Measurements from ENCODE around the gene BBS9. TPM values are rescaled to one million over a fixed set of nuclear protein-coding genes. Genes with fewer than 3 reads are reported as not detected.
"Not testable (repeated sequence)": the region's sequence is repeated elsewhere in the genome, so short reads cannot be mapped to it uniquely, and the experiment has no call there.

Gene BBS9
- total and polyA plus RNA-seq, 8 donors, result 2.6 to 10.8 (median 6.0) TPM

DNA sequence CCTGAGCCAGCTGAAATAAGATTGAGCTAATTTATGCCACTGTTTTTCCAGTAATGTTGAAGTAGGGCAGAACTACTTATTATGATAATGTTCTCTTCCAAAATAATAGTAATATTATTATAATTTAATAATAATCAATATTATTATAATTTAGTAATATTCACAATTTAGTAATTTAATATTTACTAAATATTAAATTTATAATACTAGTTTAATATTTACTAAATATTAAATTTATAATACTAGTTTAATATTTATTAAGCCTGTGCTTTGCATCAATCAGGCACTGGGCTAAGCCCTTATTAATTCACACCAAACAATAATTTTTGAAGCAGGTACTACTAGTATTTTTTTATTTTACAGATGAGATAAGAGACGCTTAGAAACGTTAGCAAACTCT is 170.1 kb downstream of the BBS9 start:
- peaks cover 0 to 4% (median 0%) of the 10 kb centered on the region in 4 donors for H3K9me3 ChIP-seq
- 68 to 78% methylated on average over 2 of the region's 2 CpGs for WGBS, 2 donors
- DNase-seq, result no peak
- no peak for ATAC-seq
- no peaks in the 10 kb centered on the region for H3K36me3 ChIP-seq
- TF ChIP-seq, protein P1, sequence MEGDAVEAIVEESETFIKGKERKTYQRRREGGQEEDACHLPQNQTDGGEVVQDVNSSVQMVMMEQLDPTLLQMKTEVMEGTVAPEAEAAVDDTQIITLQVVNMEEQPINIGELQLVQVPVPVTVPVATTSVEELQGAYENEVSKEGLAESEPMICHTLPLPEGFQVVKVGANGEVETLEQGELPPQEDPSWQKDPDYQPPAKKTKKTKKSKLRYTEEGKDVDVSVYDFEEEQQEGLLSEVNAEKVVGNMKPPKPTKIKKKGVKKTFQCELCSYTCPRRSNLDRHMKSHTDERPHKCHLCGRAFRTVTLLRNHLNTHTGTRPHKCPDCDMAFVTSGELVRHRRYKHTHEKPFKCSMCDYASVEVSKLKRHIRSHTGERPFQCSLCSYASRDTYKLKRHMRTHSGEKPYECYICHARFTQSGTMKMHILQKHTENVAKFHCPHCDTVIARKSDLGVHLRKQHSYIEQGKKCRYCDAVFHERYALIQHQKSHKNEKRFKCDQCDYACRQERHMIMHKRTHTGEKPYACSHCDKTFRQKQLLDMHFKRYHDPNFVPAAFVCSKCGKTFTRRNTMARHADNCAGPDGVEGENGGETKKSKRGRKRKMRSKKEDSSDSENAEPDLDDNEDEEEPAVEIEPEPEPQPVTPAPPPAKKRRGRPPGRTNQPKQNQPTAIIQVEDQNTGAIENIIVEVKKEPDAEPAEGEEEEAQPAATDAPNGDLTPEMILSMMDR (IDR thresholded peaks at IDR 0.05), result no peak
- H3K27ac ChIP-seq, result no peak overlapping the region
- FAIRE-seq, result peak; percentile 67
- intact Hi-C loops (cut with DNase I), result no loop called here
- H3K4me3 ChIP-seq, result no peak overlapping the region
- H3K27me3 ChIP-seq, result no peaks in the 10 kb centered on the region
- no peaks in the 10 kb centered on the region for H3K4me1 ChIP-seq

DNA sequence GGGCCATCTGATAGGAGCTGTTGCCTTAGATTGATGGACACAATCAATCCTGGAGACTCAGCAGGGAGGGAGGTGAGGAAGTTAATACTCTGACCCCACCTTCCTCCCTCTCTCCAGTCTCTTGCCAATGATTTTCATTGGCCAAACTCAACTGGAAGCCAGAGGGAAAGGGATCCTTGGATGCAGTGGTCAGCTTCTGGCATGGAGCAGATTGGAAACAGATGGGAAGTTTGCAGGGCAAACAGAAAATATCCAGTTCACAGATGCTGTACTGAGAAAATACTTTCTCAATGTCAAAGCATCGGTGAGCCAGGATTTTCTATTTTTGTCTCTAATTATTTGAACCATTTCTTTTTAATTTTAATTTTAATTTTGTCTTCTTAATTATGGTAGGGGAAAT is 170.8 kb downstream of the BBS9 start:
- no peaks in the 10 kb centered on the region for H3K36me3 ChIP-seq
- peaks cover 0 to 4% (median 0%) of the 10 kb centered on the region in 4 donors for H3K9me3 ChIP-seq
- TF ChIP-seq, protein P1 (IDR thresholded peaks at IDR 0.05), result no peak
- H3K4me3 ChIP-seq, result no peak overlapping the region
- no peak for FAIRE-seq
- intact Hi-C loops (cut with DNase I), result no loop called here
- H3K27ac ChIP-seq, result no peak overlapping the region
- 96 to 98% methylated on average over 1 of the region's 1 CpG for WGBS, 2 donors
- DNase-seq, result no peak
- no peak for ATAC-seq
- no peaks in the 10 kb centered on the region for H3K27me3 ChIP-seq
- no peaks in the 10 kb centered on the region for H3K4me1 ChIP-seq

DNA sequence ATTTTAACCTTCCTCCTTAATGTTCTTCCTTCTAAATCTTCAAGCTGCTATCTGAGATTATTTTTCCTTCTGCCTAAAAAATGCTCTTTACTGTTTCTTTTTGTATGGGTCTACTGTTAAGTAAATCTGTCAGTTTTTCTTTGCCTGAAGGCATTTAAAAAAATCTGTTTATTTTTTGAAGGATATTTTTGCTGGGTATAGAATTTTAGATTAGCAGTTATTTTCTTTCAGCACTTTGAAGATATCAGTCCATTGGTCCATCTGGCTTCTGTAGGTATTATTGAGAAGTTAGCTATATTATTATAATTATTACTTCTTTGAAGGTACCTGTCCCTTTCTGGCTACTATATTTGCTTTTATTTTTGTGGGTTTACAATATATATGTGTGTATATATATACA is 171.4 kb downstream of the BBS9 start:
- Histone ChIP-seq H3K27ac (no peak overlapping the region), H3K4me1 (no peaks in the 10 kb centered on the region), H3K36me3 (no peaks in the 10 kb centered on the region), H3K4me3 (no peak overlapping the region), H3K9me3 (peaks cover 0 to 1% (median 0%) of the 10 kb centered on the region in 4 donors), H3K27me3 (no peaks in the 10 kb centered on the region)
- ATAC-seq (no peak), FAIRE-seq (no peak), DNase-seq (no peak)
- TF ChIP-seq, protein P1 (IDR thresholded peaks at IDR 0.05), result no peak
- intact Hi-C loops (cut with DNase I), result no loop called here

DNA sequence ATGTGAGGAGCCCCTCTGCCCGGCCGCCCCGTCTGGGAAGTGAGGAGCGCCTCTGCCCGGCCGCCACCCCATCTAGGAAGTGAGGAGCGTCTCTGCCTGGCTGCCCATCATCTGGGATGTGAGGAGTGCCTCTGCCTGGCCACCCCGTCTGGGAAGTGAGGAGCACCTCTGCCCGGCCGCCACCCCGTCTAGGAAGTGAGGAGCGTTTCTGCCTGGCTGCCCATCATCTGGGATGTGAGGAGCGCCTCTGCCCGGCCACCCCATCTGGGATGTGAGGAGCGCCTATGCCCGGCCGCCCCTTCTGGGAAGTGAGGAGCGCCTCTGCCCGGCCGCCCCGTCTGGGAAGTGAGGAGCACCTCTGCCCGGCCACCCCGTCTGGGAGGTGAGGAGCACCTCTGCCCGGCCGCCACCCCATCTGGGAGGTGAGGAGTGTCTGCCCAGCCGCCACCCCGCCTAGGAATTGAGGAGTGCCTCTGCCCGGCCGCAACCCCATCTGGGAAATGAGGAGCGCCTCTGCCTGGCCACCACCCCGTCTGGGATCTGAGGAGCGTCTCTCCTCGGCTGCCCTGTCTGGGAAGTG is 174.7 kb downstream of the BBS9 start:
- WGBS, 2 donors, result 93 to 95% methylated on average over 26 to 33 of the region's 33 CpGs
- DNase-seq, result peak in 1 of 6 donors; percentile 55
- ATAC-seq; FAIRE-seq; H3K36me3 ChIP-seq; H3K4me3 ChIP-seq; H3K4me1 ChIP-seq; H3K9me3 ChIP-seq; H3K27ac ChIP-seq; intact Hi-C loops (cut with DNase I); H3K27me3 ChIP-seq: not testable (repeated sequence)

DNA sequence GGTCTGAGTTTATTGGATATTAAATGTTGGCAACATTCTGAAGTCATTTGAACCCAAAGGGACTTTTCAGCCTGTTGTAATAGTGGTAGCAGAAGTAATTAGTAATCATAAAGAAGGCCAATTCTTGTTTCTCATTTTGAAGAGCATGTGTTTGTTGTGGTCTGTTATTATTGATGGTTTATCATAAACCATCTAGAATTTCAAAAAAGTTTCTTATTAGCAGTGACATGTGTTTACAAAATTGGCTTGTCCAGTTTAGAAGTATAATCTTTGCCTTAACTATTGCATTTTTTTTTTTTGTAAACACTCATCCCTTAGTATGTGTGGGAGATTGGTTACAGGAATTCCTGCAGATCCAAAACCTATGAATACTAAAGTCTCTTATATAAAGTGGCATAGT is 177.8 kb downstream of the BBS9 start:
- intact Hi-C loops (cut with DNase I), result no loop called here
- no peaks in the 10 kb centered on the region for H3K4me1 ChIP-seq
- TF ChIP-seq, protein P1 (IDR thresholded peaks at IDR 0.05), result no peak
- DNase-seq, result no peak
- FAIRE-seq, result no peak
- H3K4me3 ChIP-seq, result no peak overlapping the region
- H3K27ac ChIP-seq, result no peak overlapping the region
- H3K36me3 ChIP-seq, result no peaks in the 10 kb centered on the region
- ATAC-seq, result no peak
- no peaks in the 10 kb centered on the region for H3K27me3 ChIP-seq
- H3K9me3 ChIP-seq, result no peaks in the 10 kb centered on the region

Measured in pancreas (tissue), 10 donors.